Loucy (cell line): Measurements from ENCODE around the gene RAD51B.

Experiments
- CTCF ChIP-seq: fragments of 200-600 bp; sonication (generic); conservative IDR thresholded peaks from 2 replicates; pipeline ENCODE4 v1.5.1; 2014; ENCODE audit warnings: mild to moderate bottlenecking, antibody characterized with exemption, low read length
- EZH2phosphoT487 ChIP-seq: fragments of 200-600 bp; IDR thresholded peaks from 2 replicates; pipeline ENCODE4 v1.6.1; 2018; ENCODE audit warnings: antibody characterized with exemption, mild to moderate bottlenecking, moderate library complexity, borderline replicate concordance

- TF ChIP-seq CTCF (no peak), EZH2phosphoT487 (no peak)
Observed at GRCh38 chr14:68752271-68753006, 932.9 kb downstream of the RAD51B start.
